SIG-M5 treated with dmso at 0.1 percent for 504 hours (cell line): Measurements from ENCODE around the gene C1GALT1C1.
"Not testable (repeated sequence)": the region's sequence is repeated elsewhere in the genome, so short reads cannot be mapped to it uniquely, and the experiment has no call there.

Source experiments
- DNase-seq: peaks from one replicate; lab custom pipeline; 2025; ENCODE audit not compliant: unreplicated experiment; lab: John Stamatoyannopoulos, UW

C1GALT1C1 gene

GRCh38 chrX:120629667-120630537 is at the start of gene C1GALT1C1:
C1GALT1C1 (minus strand) TSS chrX:120630054; CDS start chrX:120627166, 2,888 bp downstream.
- peak; percentile 93 for DNase-seq

- no peak for DNase-seq
These were observed 47.3 kb upstream of the C1GALT1C1 start for GRCh38 chrX:120677004-120677652.

GRCh38 chrX:120672841-120673530 is 43.1 kb upstream of the C1GALT1C1 start:
- no peak for DNase-seq

GRCh38 chrX:120672389-120672788 is 42.5 kb upstream of the C1GALT1C1 start:
- no peak for DNase-seq

- DNase-seq: no peak
These were observed 42.1 kb upstream of the C1GALT1C1 start for GRCh38 chrX:120671963-120672362.

GRCh38 chrX:120668357-120668756 is 38.5 kb upstream of the C1GALT1C1 start:
- DNase-seq: no peak

GRCh38 chrX:120664535-120664934 is 34.7 kb upstream of the C1GALT1C1 start:
- DNase-seq: not testable (repeated sequence)

- DNase-seq: peak; percentile 13
These were observed 34.2 kb upstream of the C1GALT1C1 start for GRCh38 chrX:120664081-120664480.

- no peak for DNase-seq
These were observed 32.8 kb upstream of the C1GALT1C1 start for GRCh38 chrX:120662662-120663061.

GRCh38 chrX:120660637-120661036 is 30.8 kb upstream of the C1GALT1C1 start:
- DNase-seq: no peak

GRCh38 chrX:120653000-120653399 is 23.1 kb upstream of the C1GALT1C1 start:
- no peak for DNase-seq

- not testable (repeated sequence) for DNase-seq
These were observed 22.4 kb upstream of the C1GALT1C1 start for GRCh38 chrX:120652256-120652655.

- DNase-seq: no peak
These were observed 17.3 kb upstream of the C1GALT1C1 start for GRCh38 chrX:120647127-120647526.

- DNase-seq: no peak
These were observed 13.0 kb upstream of the C1GALT1C1 start for GRCh38 chrX:120642871-120643270.

GRCh38 chrX:120638619-120639018 is 8.8 kb upstream of the C1GALT1C1 start:
- DNase-seq: no peak

- DNase-seq: no peak
These were observed 4.5 kb downstream of the C1GALT1C1 start for GRCh38 chrX:120625371-120625770.

- peak; percentile 63 for DNase-seq
These were observed 11.7 kb downstream of the C1GALT1C1 start for GRCh38 chrX:120617996-120618630.

GRCh38 chrX:120614816-120615215 is 15.0 kb downstream of the C1GALT1C1 start:
- DNase-seq: no peak

GRCh38 chrX:120612086-120612485 is 17.8 kb downstream of the C1GALT1C1 start:
- DNase-seq: no peak

- peak; percentile 42 for DNase-seq
These were observed 25.5 kb downstream of the C1GALT1C1 start for GRCh38 chrX:120604361-120604782.

GRCh38 chrX:120603707-120604360 is 26.0 kb downstream of the C1GALT1C1 start, which contains the start of gene MCTS1:
MCTS1 (plus strand) TSS chrX:120604101; CDS start chrX:120604237, 136 bp downstream.
- peak; percentile 95 for DNase-seq
